HCT116 (cell line): ENCODE measurements around the gene MIEN1.

Source experiments
- CTCF ChIP-seq, 3 experiments: fragments of 200-600 bp in 1 of 3; sonication (generic) in 1 of 3; IDR thresholded peaks in 2 of 3; conservative IDR thresholded peaks in 1 of 3; 2 replicates each; pipeline ENCODE4 v1.5.1; 2012 to 2017; ENCODE audit warnings: low read depth in 2 of 3, low read length in 2 of 3, antibody characterized with exemption in 1 of 3, borderline replicate concordance in 1 of 3, control low read depth in 1 of 3, mild to moderate bottlenecking in 1 of 3, mixed read lengths in 1 of 3, mixed run types in 1 of 3, moderate library complexity in 1 of 3; ENCODE audit not compliant: insufficient read depth in 1 of 3
- EGR1 ChIP-seq: IDR thresholded peaks from 2 replicates; pipeline ENCODE4 v1.6.1; 2012; ENCODE audit warnings: low read depth
- ELF1 ChIP-seq: IDR thresholded peaks from 2 replicates; pipeline ENCODE4 v1.6.1; 2012; ENCODE audit warnings: low read depth, borderline replicate concordance
- EZH2 ChIP-seq: fragments of 200-600 bp; sonication (generic); IDR thresholded peaks from 2 replicates; pipeline ENCODE4 v1.6.1; 2017; ENCODE audit warnings: antibody characterized with exemption, mixed run types
- EZH2phosphoT487 ChIP-seq: fragments of 200-600 bp; IDR thresholded peaks from 2 replicates; pipeline ENCODE4 v1.6.1; 2018; ENCODE audit warnings: antibody characterized with exemption, borderline replicate concordance
- JUND ChIP-seq: IDR thresholded peaks from 2 replicates; pipeline ENCODE4 v1.6.1; 2012
- POLR2AphosphoS5 ChIP-seq: IDR thresholded peaks from 2 replicates; pipeline ENCODE4 v1.6.1; 2011; ENCODE audit warnings: mild to moderate bottlenecking, low read depth, low read length, moderate library complexity
- RAD21 ChIP-seq: IDR thresholded peaks from 2 replicates; pipeline ENCODE4 v1.6.1; 2012; ENCODE audit warnings: low read depth, mild to moderate bottlenecking
- SIN3A ChIP-seq: IDR thresholded peaks from 2 replicates; pipeline ENCODE4 v1.6.1; 2012; ENCODE audit warnings: low read depth
- ZNF274 ChIP-seq: fragments of 200-500 bp; sonication (Bioruptor generic); IDR thresholded peaks from 2 replicates; pipeline ENCODE4 v1.6.1; 2014; ENCODE audit warnings: mild to moderate bottlenecking, low read depth, low read length, inconsistent platforms
- TF ChIP-seq, protein P1 (sequence below): IDR thresholded peaks from 2 replicates; pipeline ENCODE4 v1.6.1; 2012; ENCODE audit warnings: low read depth

GRCh38 chr17:39761861-39762496 lies 31.6 kb upstream of the MIEN1 start:
- TF ChIP-seq JUND (no peak), POLR2AphosphoS5 (no peak), EZH2phosphoT487 (no peak), CTCF (IDR thresholded peaks at IDR 0.05 in 2 of 3, conservative IDR thresholded peaks at IDR 0.05 in 1 of 3; ENCODE audit: borderline replicate concordance in 1 of 3, insufficient read depth in 1 of 3, low read depth in 2 of 3, low read length in 2 of 3) (no peak), ELF1 (no peak), SIN3A (no peak), EGR1 (no peak), RAD21 (no peak), ZNF274 (no peak), EZH2 (no peak)
- TF ChIP-seq, protein P1, sequence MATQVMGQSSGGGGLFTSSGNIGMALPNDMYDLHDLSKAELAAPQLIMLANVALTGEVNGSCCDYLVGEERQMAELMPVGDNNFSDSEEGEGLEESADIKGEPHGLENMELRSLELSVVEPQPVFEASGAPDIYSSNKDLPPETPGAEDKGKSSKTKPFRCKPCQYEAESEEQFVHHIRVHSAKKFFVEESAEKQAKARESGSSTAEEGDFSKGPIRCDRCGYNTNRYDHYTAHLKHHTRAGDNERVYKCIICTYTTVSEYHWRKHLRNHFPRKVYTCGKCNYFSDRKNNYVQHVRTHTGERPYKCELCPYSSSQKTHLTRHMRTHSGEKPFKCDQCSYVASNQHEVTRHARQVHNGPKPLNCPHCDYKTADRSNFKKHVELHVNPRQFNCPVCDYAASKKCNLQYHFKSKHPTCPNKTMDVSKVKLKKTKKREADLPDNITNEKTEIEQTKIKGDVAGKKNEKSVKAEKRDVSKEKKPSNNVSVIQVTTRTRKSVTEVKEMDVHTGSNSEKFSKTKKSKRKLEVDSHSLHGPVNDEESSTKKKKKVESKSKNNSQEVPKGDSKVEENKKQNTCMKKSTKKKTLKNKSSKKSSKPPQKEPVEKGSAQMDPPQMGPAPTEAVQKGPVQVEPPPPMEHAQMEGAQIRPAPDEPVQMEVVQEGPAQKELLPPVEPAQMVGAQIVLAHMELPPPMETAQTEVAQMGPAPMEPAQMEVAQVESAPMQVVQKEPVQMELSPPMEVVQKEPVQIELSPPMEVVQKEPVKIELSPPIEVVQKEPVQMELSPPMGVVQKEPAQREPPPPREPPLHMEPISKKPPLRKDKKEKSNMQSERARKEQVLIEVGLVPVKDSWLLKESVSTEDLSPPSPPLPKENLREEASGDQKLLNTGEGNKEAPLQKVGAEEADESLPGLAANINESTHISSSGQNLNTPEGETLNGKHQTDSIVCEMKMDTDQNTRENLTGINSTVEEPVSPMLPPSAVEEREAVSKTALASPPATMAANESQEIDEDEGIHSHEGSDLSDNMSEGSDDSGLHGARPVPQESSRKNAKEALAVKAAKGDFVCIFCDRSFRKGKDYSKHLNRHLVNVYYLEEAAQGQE = no peak
